KOPT-K1 (cell line): ENCODE data around the gene SGCE.

Experiments used
- H3K27ac ChIP-seq: fragments of 200-600 bp; sonication (generic); 2 replicates; pipeline ENCODE4 v1.5.1; 2016; ENCODE audit warnings: antibody characterized with exemption, mild to moderate bottlenecking, low read depth, low read length; ENCODE audit not compliant: poor library complexity, severe bottlenecking
- H3K36me3 ChIP-seq: fragments of 200-600 bp; sonication (generic); 2 replicates; pipeline ENCODE4 v1.5.1; 2017; ENCODE audit warnings: antibody characterized with exemption, mild to moderate bottlenecking, low read length, moderate library complexity; ENCODE audit not compliant: insufficient read depth
- H3K9me3 ChIP-seq: fragments of 200-600 bp; sonication (generic); 2 replicates; pipeline ENCODE4 v1.5.1; 2017; ENCODE audit warnings: antibody characterized with exemption, low read length, mild to moderate bottlenecking; ENCODE audit not compliant: insufficient read depth, poor library complexity, severe bottlenecking

SGCE gene

GRCh38 chr7:94578614-94579013 is 77.3 kb downstream of the SGCE start:
- Histone ChIP-seq H3K36me3 (peaks cover 52% of the 10 kb centered on the region), H3K9me3 (peaks cover 27% of the 10 kb centered on the region), H3K27ac (no peak overlapping the region)

- peaks cover 52% of the 10 kb centered on the region for H3K36me3 ChIP-seq
- H3K27ac ChIP-seq = no peak overlapping the region
- H3K9me3 ChIP-seq = peaks cover 37% of the 10 kb centered on the region
Observed at GRCh38 chr7:94577357-94577756, 78.6 kb downstream of the SGCE start.

- Histone ChIP-seq H3K9me3 (peaks cover 38% of the 10 kb centered on the region), H3K27ac (no peak overlapping the region), H3K36me3 (peaks cover 54% of the 10 kb centered on the region)
Observed at GRCh38 chr7:94576316-94576715, 79.6 kb downstream of the SGCE start.

- Histone ChIP-seq H3K9me3 (peaks cover 38% of the 10 kb centered on the region), H3K27ac (no peak overlapping the region), H3K36me3 (peaks cover 60% of the 10 kb centered on the region)
Observed at GRCh38 chr7:94575646-94576045, 80.3 kb downstream of the SGCE start.

- H3K9me3 ChIP-seq = peaks cover 38% of the 10 kb centered on the region
- no peak overlapping the region for H3K27ac ChIP-seq
- peaks cover 41% of the 10 kb centered on the region for H3K36me3 ChIP-seq
Observed at GRCh38 chr7:94571816-94572215, 84.1 kb downstream of the SGCE start.

GRCh38 chr7:94567396-94567795 is 88.5 kb downstream of the SGCE start:
- Histone ChIP-seq H3K36me3 (peaks cover 19% of the 10 kb centered on the region; the same call in 1 of the 2 replicates), H3K27ac (no peak overlapping the region), H3K9me3 (peaks cover 1% of the 10 kb centered on the region)

GRCh38 chr7:94565247-94565894 is 90.6 kb downstream of the SGCE start:
- peaks cover 21% of the 10 kb centered on the region for H3K36me3 ChIP-seq
- no peak overlapping the region for H3K27ac ChIP-seq
- no peaks in the 10 kb centered on the region for H3K9me3 ChIP-seq

GRCh38 chr7:94562525-94562924 is 93.4 kb downstream of the SGCE start:
- no peak overlapping the region for H3K27ac ChIP-seq
- H3K36me3 ChIP-seq = peaks cover 35% of the 10 kb centered on the region
- H3K9me3 ChIP-seq = no peaks in the 10 kb centered on the region

- no peak overlapping the region for H3K27ac ChIP-seq
- H3K9me3 ChIP-seq = no peaks in the 10 kb centered on the region
- H3K36me3 ChIP-seq = peaks cover 41% of the 10 kb centered on the region
Observed at GRCh38 chr7:94561841-94562514, 94.0 kb downstream of the SGCE start.

- H3K36me3 ChIP-seq = peaks cover 59% of the 10 kb centered on the region
- H3K27ac ChIP-seq = no peak overlapping the region
- H3K9me3 ChIP-seq = no peaks in the 10 kb centered on the region
Observed at GRCh38 chr7:94559972-94560371, 96.0 kb downstream of the SGCE start.

GRCh38 chr7:94557215-94557614 is 98.7 kb downstream of the SGCE start:
- Histone ChIP-seq H3K27ac (no peak overlapping the region), H3K9me3 (no peaks in the 10 kb centered on the region), H3K36me3 (peaks cover 78% of the 10 kb centered on the region)

- no peaks in the 10 kb centered on the region for H3K9me3 ChIP-seq
- H3K27ac ChIP-seq = no peak overlapping the region
- peaks cover 79% of the 10 kb centered on the region for H3K36me3 ChIP-seq
Observed at GRCh38 chr7:94556028-94556427, 99.9 kb downstream of the SGCE start.

GRCh38 chr7:94547126-94547525 is 108.8 kb downstream of the SGCE start:
- Histone ChIP-seq H3K36me3 (peaks cover 70% of the 10 kb centered on the region), H3K27ac (no peak overlapping the region)

GRCh38 chr7:94540428-94540827 is 115.5 kb downstream of the SGCE start:
- Histone ChIP-seq H3K9me3 (no peaks in the 10 kb centered on the region), H3K36me3 (peaks cover 65% of the 10 kb centered on the region), H3K27ac (no peak overlapping the region)

More at GRCh38 chr7:94547126-94547525, 108.8 kb downstream of the SGCE start:
- no peaks in the 10 kb centered on the region for H3K9me3 ChIP-seq
